ENCODE data around the gene SECTM1.

SECTM1 gene

DNA sequence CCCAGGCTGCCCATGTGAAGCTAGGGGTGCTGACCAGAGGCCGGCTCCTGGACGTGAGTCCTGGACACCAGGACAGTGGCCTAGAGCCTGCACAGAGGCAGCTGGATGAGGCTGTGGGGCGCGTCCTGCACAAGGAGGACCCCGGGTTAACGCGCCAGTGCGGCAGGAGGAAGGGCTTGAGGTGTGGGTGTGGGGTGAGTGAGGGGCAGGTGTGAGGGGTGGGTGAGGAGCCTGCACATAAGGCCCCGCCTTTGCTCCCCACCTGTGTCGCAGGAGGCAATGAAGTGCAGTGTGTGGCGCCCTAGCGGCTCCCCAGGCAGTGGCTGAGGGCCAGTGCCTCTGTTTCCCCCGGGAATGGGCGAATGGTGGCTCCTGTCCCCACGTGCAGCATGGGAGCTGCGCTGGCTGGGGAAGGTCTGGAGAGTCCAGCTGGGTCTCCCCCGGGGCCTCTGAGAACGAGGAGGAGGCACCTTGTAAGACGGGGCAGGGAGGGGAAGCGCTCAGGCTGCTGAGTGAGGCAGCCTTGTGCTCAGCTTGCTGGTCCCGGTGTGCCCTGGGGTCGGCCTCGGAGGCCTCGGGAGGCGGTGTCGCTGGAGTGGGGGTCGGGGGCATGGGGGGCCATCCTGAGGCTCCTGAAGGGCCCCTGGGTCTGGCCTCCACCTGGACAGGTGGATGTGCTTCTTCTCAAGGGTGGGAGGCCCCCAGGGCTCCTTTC, 19.4 kb downstream of the SECTM1 start:
- DNase-seq: no peak

DNA sequence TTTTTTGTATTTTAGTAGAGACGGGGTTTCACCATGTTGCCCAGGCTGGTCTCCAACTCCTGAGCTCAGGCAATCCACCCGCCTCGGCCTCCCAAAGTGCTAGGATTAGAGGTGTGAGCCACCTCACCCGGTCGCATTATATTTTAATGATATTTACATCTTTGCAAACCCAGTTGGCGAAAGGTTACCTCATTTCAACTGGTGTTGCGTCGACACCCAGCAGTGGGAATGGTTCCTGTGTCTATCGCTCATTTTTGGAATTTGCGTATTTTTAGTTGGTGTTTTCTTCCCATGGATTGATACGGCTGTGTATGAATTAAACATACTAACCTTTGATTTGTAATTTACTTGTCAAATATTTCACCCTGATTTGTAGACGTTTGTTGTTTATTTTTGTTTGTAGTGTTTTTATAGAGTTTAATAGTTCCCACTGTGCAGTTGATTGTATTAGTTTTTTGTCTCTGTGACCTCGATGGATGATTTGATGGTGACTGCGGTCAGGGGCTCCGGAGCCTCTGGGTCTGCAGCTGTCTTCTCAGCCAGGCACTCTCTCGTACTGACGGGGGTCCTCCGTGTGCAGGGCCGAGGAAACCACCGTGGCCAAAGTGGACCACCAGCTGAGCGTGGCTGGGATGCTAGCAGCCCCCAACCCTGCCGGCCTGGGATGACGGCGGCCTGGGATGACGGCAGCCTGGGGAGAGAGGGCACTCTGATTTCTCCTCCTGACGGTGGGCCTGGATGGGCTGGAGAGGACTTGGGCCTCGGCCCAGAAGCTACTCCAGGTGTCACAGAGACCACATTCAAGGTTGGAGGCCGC, 20.2 kb downstream of the SECTM1 start:
- DNase-seq: no peak

GRCh38 chr17:82311971-82312370, 21.6 kb downstream of the SECTM1 start:
- no peak for DNase-seq

DNA sequence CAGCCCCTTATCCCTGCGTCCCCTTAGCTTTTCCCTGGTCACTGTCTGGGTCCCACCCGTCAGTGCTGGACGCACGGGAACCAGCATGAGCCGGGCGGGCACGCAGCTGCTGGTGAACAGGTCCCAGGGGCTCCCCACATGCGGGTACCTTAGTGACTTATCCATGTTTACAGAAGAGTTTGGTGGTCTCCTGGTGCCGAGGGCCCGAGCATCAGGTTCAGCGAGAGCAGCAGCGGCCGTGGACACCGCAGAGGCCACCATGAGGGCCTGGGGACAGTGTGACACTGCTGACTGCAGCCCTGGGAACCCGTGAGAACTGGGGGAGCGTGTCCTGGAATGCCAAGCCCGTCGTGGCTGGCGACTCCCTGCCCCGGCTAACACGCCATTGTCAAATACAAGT, 22.7 kb downstream of the SECTM1 start:
- DNase-seq: no peak

GRCh38 chr17:82309656-82310570, 23.7 kb downstream of the SECTM1 start:
- no peak for DNase-seq

DNA sequence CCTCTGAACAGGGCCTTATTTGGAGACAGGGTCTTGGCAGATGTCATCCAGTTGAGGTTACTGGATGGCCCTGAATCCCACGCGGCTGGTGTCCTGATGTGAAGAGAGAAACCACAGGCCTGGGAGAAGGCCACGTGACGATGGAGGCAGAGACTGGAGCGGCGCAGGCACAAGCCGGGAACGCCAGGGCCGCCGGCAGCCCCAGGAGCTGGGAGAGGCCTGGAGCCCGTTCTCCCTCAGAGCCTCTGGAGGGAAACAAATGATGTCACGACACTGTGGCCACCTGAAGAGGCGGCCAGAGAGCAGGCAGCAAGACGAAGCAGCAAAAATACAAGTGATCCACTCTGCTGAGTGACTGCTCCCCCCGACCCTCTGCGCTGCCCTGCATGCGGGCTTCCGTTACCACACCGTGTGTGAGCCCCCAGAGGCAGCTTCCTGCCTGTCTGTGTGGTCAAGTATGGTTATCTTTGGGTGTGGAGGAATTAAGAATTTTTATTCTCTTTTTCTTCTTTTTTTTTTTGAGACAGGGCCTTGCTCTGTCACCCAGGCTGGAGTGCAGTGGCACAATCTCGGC, 27.8 kb downstream of the SECTM1 start:
- DNase-seq: no peak

- no peak for DNase-seq
These were observed 28.5 kb downstream of the SECTM1 start for GRCh38 chr17:82304826-82305726.

GRCh38 chr17:82303944-82304808, 29.4 kb downstream of the SECTM1 start:
- no peak for DNase-seq

DNA sequence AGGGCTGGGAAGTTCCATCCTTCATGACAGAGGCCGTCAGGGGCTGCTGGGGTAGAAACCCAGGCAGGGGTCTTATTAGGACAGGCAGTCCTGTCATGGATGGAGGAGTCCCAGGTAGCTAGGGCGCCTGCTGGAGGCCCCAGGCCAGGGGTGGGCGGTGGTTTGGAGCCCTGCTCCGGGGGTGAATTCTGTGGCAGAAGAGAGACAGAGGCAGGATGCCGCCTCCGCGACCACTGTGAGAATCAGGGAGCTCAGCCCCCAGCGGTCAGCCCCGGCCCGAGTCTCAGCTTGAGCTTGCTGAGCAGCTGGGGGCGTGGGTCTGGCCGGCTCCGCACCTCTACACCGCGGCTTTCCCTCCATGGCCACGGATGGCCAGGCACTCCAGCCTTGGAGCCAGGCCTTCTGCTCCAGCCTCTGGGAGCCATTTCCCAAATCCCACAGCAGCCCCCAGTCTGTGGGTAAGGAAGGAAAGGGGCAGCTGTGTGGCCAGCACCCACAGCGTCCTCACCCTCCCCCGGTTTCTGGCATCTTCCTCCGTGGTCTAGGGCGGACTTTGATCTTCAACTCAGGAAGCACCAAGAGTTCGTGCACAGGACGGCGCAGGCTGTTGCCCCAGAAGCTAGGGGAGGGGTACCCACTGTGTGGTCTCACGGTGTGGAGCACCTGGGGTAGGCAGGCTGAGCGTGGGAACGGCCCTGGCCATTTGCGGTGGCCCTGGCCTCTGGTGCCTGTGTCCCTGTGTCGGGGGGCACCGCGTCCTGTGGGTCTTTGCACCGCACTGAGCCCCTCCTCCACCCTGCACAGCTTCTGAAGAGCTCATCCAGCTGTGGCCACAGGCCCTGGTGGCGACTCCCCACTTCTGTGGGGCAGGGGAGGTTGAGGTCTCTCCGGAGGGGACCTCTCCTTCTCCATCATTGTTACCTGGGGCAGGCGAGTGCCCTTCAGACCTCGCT, 30.3 kb downstream of the SECTM1 start:
- peak; percentile 35 for DNase-seq

GRCh38 chr17:82302568-82302963, 31.0 kb downstream of the SECTM1 start:
- DNase-seq: no peak

DNA sequence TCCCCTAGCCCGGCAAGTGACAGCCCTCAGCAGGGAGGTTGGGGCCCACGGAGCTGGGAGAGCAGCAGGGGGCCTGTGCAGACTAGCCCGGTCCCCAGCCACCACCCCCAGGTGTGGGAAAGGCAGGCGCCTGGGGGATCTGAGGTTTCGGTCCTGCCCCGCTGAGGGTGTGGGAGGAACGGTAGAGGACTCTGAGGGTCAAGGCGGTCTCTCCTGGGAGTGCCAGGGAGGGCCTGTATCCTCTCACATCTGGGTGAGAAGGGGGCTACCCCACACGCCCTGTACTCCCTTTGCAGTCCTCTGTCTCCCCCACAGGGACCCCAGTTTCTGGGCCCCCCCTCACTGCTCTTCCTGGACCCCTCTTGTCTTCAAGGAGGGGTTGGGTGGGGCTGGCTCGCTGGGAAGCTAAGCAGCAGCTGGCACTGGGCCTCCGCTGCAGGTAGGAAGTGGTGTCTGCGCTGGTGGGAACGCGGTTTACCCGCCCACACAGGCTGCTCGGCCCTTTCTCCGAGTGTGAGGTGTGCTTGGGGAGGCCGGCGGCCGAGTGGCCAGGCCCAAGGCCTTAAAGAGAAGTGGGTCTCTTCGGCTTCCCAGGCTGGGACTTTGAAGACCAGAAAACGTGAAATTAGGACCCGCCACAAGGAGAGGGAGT, 31.5 kb downstream of the SECTM1 start:
- peak; percentile 65 for DNase-seq

GRCh38 chr17:82301300-82301915, 32.2 kb downstream of the SECTM1 start:
- no peak for DNase-seq

- peak; percentile 65 for DNase-seq
These were observed 32.8 kb downstream of the SECTM1 start for GRCh38 chr17:82300707-82301270.

DNA sequence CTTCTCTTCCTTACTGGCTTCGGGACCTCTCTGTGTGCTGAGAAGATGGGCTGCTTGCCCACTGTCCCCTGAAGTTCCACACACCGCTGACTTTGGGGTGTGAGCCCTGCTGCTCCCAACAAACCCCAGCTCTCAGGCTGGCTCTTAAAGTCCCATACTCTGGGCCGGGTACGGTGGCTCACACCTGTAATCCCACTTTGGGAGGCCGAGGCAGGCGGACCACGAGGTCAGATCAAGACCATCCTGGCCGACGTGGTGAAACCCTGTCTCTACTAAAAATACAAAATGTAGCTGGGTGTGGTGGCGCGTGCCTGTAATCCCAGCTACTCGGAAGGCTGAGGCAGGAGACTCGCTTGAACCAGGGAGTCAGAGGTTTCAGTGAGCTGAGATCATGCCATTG, 33.3 kb downstream of the SECTM1 start:
- DNase-seq: no peak

DNA sequence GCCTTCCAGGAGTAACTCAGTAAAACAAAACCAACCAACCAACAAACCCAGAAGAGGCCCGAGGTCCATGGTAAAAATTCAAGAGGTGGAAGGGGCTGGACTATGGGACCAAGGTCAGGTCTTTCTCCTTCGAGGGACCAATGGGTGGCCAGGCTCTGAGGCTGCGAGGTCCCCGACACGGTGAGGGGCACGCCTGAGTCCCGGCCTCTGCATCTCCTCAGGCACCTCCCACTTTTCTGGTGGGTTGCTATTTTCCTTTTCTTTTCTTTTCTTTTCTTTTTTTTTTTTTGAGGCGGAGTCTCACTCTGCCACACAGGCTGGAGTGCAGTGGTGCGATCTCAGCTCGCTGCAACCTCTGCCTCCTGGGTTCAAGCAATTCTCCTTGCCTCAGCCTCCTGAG, 34.1 kb downstream of the SECTM1 start:
- DNase-seq: no peak

- DNase-seq: no peak
These were observed 34.8 kb downstream of the SECTM1 start for GRCh38 chr17:82298538-82299421.

Data from activated naive CD4-positive, alpha-beta T cell treated with Interleukin-2 at 50 U/mL for 16 hours (primary cell).